T-helper 22 cell (primary cell): ENCODE results near the gene RRBP1.

Source experiments
- DNase-seq: peaks from one replicate; pipeline ENCODE4 v3.0.0-alpha.2; 2020; ENCODE audit warnings: low read depth

The RRBP1 gene

DNA sequence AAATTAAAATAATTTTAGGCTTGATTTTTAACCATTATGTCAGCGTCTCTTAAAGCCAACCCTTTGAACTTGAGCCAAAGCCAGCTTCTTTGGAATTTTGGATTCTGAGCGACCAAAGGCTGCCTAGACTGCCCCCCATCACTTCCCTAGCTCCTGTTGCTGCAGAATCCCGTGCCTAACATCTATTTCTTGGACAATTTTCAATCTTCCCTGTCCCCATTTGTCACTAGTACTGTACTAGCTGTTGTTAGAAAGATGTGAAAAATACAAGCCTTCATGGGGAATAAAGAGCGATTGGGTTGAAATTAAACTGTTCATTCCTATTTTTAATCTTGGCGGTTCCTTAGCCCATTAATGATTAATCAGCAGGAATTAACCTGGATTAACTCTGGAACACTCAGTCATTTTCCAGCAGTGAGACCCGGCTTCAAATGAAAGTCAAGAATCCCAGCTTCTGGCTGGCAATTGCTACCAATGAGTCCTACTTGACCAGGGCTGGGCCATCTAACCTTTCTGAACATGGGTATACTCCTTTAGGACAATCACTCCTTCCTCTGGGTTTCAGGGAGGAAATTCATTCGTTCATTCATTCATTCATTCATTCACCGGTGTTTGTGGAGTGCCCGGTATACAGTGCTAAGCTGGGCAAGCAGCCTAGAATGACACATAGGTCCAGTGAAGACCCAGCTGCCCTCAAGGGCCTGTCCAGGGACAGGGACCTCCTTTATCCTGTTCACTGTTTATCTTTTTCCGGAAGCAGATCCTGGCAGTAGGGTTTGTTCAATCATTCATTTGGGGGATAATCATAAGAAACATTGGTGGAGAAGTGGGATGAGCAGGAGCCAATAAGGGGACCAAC, 1.4 kb upstream of the RRBP1 start:
- no peak for DNase-seq

DNA sequence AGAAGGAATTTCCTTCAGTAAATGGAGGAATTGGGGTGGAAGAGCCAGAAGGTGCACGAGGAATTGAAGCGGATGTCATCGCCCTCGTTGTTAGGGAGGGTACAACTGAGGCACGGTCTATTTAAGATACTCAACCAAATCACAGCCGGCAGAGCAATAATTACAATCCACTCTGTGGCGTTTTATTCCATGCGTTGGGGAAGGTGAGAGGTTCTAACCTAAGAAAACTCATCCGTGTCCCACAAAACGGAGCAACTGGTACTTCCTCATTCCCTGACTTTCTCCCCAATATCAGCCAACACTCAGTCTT, 802 bp upstream of the RRBP1 start:
- no peak for DNase-seq

DNA sequence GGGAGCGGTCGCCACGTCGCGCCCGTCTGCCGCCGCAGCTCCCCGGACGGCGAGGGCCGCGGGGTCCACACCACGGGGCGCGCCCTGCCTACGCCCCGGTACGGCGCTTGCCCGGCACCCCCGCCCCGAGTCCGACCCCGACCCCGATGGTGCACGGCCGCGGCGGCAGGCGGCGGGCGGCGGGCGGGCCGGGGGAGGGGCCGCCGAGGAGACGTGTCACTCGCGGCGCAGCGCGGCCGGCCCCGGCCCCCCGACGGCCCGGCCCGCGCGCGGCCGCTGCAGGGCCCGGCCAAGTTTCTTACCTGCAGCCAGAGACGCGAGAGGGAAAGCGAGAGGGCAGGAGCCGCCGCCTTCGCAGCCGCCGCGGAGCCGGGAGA, 328 bp downstream of the RRBP1 start:
- no peak for DNase-seq

DNA sequence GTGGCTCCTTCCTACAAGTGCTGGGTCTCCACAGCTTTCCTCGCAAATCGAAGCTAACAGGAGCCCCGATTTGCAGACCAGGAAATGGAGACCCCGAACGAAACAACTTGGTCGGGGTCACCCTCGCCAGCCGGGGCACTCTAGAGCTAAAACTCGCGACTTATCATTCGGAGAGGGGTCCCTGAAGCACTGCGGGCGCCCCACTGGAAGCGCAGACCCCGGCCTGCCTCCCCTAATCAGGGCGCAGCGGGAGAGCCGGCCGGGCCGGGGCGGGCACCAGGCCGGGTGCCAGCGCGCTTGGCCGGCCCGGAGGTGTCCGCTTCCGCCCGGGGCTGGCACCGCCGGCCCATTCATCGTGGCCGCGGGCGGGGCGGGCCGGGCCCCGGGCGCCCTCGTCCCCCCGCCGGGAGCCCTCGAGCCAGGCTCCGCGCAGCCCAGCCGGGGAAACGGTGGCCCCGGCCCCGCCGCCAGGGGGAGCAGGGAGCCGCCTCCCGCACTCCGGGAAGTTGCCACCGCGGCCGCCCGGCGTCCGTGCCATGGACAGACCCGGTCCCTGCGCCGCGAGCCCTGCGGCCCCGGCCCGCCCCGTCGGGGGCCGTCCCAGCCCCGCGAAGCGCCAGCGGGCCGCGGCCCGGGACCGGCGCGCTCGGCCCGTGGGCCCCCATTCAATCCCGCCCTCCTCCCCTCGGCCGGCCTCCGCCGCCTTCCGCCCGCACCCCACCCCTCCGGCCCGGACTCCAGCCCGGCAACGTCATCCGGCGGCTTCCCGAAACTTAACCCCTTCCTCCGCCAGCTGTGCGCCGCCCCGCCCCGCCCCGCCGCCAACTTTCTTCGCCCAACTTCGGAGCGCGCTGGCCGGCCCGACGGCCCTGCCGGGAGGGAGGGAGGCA, 961 bp downstream of the RRBP1 start:
- peak; percentile 57 for DNase-seq

DNA sequence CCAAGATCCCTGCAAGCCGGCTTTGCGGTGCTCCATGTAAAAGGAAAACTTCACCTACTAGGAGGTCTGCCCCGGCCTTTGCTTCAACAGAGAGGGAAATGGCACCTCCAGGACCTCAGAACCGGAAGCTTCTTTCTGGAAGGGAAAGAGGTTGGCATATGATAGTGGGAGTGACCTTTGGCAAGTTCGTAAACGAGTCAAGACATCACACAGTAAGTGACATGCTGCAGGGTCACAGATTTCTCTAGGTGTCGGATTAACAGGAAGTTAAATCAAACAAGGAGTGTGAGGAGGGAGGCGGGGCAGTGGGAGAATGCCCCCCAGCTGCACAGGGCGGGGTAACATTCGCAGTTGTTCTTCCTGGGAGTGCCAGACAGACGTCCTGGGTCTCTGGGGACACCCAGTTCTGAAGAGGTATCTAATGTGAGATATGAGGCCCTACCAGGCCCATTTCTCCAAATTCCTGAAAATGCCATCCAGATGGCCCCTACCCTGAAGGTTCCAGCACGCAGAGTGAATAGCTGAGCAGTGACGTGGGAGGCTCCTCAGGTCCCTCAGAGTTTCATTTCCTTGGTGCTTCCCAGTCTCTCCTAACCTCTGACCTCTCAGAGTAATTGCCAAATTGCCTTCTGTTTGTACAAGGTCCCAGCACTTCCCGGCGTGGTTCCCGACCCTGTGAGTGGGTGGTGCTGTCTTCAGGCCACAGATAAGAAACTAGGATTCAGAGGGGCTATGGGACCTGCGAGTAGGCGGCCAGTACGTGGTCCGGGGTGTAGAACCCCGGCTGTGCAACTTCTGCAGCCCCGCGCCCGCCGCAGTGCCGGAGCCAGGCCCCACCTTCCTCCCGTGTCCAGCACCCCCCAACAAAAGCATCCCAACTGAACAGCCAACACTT, 1.9 kb downstream of the RRBP1 start:
- no peak for DNase-seq

DNA sequence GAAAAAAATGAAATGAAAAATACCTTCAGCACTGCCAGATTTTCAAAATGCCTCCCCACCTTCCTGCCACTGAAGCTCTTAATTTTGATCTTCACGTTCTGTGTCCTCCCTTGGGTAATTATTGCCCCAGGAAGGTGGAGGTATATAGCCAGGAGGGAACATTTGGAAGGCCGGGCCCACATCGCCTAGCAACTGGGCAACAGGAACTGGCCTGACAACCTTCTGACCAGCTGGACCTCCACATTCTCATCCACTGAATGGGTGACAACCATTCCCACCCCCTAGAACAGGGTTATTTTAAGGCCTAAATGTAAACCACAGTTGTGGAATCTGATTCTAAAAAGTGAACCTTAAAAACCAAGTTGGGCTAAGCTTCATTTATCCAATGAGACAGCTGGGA, 3.2 kb downstream of the RRBP1 start:
- no peak for DNase-seq

DNA sequence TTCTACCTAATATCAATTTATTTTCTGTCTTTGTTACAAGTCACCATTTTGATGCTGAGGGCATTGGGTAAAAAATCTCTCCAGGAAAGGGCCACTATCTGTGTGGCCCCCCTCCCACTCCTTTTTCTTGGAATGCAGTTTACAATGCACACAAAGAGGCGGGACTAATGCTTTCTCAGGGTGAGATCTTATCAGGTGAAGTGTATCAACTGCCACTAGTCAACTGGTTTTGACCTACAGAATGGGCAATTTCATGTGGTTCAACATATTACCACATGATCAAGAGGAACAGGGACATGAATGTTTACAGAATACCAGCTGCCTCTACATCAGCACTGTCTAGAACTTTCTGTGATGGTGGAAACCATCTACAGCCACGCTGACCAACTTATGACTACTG, 3.7 kb downstream of the RRBP1 start:
- DNase-seq, result no peak

DNA sequence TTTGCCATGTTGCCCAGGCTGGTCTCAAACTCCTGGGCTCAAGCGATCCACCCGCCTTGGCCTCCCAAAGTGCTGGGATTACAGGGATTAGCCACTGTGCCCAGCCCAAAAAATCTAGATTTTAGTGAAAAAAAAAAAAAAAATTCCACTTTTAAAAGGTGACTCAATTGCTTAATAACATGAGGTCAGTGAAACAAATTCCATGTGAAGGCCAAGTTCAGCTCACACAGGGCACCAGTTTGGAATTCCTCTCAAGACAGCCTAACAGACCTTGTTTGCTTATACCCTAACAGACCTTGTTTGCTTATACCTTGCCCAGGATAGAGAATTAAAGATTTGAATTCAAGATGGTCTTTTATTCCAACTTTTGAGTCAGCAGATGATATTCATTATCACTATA, 5.1 kb downstream of the RRBP1 start:
- no peak for DNase-seq

DNA sequence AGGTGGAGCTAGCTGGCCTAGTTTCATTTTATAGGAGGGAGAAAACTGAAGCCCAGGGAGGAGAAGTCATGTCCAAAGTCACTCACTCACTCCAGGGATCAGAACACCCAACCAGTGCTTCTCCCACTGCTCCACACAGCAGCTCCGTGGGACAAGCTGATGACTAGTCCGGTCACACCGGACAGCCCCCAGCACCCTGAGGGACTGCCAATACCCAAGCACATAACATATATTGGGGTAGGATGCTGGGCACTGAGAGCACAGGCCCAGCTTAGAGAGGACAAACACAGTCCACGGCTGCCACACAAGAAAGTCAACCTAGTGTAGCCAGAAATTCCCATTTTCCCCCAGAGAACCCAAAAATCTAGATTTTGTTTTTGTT, 5.7 kb downstream of the RRBP1 start:
- no peak for DNase-seq

DNA sequence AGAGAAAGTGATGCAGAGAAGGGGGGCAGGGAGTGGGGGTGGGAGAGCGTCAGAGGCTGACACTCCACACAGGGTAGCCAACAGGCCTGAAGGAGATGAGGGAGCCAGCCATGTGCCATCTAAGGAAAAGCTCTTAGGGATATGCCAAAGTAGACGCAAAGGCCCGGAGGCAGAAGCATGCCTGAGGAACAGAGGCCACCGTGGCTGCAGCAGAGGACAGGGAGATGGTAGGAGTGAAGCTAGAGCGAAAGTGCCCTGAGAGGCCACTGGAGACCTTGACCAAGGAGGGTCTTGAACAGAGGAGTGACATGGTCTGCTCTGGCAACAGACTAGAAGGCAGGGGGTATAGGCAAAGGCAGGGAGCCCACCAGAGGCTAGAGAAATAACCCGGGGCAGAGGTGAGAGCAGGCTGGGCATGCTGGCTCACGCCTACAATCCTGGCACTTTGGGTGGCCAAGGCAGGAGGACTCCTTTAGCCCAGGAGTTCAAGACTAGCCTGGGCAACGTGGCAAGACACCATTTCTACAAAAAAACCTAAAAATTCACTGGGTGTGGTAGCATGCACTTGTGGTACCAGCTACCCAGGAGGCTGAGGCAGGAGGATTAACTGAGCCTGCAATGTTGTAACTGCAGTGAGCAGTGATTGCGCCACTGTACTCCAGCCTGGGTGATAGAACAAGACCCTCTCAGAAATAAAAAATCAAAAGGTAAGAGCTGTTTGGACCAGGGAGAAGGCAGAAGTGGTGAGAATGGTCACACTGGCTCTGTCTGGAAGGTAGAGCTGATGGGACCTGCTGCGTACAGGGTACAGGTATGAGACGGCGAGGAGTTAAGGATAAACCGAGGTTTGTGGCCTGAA, 6.3 kb downstream of the RRBP1 start:
- no peak for DNase-seq

DNA sequence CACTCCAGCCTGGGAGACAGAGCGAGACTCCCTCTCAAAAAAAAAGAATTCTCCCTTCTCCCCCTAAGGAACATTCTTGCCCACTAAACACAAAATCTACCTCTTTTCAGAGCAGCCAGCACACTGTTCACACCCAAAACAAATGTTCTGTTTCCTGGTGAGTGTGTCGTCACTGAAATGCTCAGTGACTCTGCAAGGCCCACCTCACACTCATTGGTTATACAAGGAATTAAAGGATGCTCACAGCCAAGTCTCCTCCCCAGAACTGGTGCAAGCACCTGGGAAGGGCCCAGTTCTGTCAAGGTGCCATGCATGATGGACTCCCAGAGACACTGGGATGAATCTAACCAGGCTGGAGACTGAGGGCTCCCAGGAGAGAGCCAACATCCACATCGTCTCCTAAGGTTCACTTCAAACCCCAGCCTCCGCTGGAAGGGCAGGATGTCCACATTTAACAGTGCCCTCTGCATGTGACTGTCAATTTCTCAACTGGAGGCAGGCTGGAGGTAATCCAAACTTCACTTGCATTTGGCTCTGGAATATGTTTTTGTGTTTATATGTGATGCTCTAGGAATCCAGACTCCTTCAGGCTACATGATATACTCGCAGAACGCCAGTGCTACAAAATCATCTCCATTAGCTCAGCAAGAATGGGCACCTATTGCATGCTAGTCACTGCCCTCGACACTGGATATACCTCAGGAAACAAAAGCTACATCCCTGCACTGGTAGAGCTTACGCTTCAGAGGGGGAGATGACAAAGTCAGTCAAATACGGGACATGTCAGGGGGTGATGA, 7.1 kb downstream of the RRBP1 start:
- DNase-seq, result no peak

DNA sequence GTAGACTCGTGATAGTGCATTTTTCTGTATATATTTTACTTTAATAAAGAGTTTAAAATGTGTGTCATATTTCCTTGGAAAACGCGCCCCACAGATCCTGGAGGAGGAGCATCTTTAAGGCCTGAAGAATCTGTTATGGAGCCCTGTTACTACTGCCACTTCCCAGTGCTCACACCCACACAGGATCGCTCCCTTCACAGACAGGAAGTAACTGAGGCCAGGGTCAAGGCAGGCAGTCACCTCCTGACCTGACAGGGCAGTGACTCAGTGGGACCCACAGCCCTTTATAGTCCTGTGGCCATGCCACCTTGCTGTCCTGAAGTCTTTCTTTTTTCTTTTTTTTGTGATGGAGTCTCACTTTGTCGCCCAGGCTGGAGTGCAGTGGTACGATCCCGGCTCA, 9.0 kb downstream of the RRBP1 start:
- DNase-seq, result no peak

DNA sequence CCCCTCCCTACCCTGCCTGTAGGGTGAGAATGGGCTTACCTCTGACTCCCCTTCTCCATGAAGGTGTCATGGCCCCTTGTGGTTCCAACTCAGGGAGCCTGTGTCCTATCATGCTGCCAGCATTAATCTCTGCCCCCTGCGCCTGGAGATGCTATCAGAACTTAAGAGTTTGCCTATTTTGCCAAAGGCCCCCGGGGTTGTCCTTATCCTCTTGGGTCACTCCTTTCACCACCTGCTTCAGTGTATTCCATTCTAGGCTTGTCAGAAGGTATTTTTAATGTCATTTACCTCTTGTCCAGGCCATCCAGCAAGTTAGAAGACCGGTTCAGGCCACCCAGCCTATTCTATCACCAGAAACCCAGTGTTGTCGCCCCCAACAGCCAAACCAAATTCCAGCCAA, 10.5 kb downstream of the RRBP1 start:
- DNase-seq, result no peak

DNA sequence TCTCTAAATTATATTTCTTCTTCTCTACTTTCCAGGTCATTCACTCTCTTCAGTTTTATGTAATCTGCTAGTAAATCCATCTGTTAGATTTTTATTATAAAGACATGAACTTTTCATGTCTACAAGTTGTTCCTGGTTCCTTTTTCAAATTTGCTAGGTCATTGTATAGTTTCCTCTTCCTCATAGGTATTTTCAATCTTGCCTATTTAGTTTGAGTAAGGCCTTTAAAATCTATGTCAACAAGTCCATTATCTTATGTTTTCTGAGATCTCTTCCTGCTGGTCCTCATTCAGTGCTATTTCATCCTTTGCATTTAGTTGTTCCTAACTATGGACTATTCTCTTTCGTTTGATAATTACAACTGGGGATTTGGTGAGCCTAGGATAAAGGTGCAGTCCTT, 11.0 kb downstream of the RRBP1 start:
- DNase-seq, result no peak

DNA sequence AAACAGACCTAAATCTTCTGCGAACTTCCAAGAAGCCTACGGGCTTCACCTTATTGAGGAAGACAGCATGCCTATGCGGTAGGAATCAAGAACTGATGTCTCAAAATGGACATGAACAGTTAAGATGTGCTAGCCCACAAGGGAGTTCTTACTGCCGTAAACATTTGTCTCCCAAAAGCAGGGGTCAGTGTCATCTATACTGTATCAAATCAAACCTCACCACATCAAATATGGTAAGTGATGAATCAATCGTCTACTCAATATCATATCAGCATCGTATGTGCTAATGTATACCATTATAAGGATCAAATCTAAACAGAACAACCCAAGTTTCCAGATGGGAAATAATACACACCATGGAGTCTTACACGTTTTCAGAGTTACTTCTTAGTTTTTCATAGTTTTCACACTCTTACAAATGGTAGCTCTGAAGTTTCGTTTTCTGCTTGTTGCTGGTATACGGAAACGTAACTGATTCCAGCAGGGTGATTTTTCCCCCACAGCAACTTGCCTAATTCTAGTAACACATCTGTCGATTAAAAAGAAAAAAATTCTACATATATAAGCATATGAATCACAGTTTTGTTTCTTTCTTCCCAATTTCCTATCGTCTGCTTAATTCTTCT, 12.6 kb downstream of the RRBP1 start:
- DNase-seq, result no peak

DNA sequence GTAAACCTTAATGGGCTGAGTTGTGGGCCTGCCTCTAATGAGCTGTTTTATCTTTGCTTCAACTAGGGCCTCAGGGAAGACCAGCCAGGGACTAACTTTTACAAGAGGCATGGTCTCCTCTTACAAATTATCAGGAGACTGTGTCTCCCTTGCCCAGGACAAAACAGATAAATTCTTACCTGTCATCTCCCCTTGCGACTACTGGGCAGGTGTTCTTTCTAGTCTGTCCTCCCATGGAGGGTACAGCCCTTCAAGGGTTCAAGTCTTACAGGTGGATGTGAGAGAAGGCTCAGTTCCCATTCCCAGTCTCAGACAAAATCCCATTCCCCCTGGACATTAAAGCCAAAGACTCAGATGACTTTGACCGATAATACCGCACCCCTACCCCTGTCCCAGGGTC, 13.6 kb downstream of the RRBP1 start:
- no peak for DNase-seq

DNA sequence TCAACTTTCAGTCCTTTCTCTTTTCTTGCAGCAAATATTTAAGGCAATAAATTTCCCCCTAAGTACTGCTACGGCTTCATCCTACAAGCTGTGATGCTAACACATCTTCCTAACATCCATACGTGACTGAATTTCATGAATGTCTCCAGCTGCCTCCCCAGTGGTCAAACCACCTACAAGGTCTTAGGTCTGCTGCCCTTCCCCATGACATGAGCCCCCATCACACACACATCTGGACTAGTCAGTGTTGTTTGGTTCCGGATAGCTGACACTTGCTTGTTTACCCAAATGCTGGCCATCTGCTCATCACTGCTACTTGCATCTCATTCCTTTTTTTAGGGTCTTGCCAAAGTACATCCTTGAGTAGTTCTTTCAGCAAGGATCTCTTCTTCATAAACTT, 14.6 kb downstream of the RRBP1 start:
- DNase-seq, result no peak

DNA sequence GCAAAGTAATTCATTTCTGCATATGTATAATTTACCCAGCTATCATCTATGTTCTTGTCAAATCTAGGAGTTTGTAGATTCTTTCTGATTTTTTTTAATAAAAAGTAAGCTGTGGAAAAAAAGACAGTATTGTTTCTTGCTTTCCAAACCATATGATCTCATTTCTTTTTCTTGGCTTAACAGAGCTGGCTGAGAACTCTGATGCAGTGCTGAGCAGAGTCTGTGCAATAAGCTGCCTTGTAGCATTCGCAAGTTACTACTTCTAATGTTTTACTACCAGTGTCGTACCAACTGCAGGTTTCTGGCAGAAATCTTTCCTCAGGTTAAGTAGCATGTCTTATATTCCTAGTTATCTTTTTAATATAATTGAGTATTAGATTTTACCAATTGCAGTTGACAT, 15.6 kb downstream of the RRBP1 start:
- DNase-seq, result no peak

DNA sequence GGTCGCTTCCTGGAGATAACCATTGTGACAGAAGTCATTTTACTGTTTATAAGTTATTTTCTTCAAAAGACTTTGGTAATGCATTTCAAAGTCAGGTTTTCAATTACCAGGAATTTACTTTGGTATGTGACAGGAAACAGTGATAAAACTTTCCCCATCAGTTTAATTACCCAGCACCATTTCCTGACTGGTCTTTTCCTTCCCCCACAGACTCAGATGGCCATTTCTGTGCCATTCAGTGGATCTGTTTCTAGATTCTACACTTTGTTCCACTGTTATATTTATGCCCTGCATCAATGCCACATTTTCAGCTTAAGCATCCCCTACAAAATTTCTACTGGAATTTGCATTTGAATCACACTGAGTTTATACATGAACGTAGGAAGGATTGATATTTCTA, 16.3 kb downstream of the RRBP1 start:
- DNase-seq, result no peak

DNA sequence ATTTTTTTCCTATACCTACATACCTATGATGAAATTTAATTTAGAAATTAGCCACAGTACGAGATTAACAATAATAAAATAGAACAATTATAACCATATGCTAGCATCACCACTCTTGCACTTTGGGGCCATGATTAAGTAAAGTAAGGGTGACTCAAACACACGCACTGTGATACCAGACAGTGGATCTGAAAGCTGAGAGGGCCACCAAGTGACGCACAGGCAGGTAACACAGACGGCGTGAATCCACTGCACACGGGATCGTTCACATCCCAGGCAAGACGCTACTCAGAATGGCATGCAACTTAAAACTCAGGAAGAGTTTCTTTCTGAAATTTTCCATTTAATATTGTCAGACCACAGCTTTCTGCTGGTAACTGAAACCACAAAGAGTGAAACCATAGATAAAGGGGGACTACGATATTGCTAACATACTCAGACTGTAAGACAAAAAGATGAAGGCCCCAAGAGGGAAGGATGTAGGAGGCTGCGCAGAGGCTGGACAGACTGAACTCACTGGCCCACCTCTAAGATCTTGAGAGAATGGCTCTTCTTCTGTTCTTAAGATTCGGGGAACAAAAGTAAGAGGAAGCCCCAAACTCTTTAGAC, 17.9 kb downstream of the RRBP1 start:
- no peak for DNase-seq
